ENCODE results near the gene RGS19. TPM values are rescaled to one million over a fixed set of nuclear protein-coding genes. Genes with fewer than 3 reads are reported as not detected.

The RGS19 gene
- total RNA-seq, 1 experiment from 2014 or later = 32.0 TPM

DNA sequence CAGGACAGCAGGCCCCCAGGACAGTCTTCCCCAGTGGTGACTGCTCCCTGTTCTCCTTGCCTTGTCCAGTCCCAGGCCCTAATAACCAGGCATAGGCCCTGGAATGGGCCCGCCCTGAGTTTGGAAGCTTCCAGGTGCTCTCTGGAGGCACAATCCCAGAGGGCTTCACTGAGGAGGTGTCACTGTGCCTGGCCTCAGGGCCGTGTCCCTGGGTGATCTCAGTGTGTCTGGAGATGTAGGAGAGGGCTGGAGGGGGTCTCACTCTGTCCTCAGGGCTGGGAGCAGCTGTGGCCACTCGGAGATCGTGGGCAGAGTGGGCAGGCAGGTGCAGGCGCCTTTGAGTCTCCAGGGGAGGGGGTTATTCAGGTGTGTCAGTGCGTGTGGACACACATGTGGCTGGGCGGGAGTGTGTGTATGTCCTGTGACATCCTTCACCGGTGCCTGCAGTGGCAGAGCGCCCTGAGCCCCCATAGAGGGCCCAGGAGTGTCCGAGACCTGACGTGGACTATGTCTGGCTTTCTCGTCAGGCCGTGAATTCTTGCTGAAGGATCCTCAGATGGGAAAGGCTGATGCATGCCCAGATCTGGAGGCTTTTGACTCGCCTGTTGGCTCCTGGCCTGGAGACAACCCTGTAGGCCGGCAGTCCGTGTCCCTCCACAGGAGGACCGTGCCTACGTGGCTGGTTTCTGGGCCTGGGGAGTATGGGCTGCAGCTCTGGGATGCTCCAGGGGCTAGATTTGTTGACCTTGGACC, 33.5 kb upstream of the RGS19 start:
- H3K36me3 ChIP-seq (ENCODE audit: control insufficient read depth, insufficient read depth, low read length) = no peaks in the 10 kb centered on the region
- POLR2A ChIA-PET = no interaction called here
- H3K9me3 ChIP-seq (ENCODE audit: control insufficient read depth, insufficient read depth, low read depth, low read length) = no peaks in the 10 kb centered on the region
- no peaks in the 10 kb centered on the region for H3K27me3 ChIP-seq (ENCODE audit: control insufficient read depth, insufficient read depth, low read length)
- DNase-seq (ENCODE audit: low read depth, low spot score) (no peak), ATAC-seq (no peak)
- no peak overlapping the region for H3K27ac ChIP-seq (ENCODE audit: low read length)
- H3K4me3 ChIP-seq (ENCODE audit: low read depth in 2 of 2, low read length in 2 of 2) = no peak overlapping the region
- TF ChIP-seq, protein P1, sequence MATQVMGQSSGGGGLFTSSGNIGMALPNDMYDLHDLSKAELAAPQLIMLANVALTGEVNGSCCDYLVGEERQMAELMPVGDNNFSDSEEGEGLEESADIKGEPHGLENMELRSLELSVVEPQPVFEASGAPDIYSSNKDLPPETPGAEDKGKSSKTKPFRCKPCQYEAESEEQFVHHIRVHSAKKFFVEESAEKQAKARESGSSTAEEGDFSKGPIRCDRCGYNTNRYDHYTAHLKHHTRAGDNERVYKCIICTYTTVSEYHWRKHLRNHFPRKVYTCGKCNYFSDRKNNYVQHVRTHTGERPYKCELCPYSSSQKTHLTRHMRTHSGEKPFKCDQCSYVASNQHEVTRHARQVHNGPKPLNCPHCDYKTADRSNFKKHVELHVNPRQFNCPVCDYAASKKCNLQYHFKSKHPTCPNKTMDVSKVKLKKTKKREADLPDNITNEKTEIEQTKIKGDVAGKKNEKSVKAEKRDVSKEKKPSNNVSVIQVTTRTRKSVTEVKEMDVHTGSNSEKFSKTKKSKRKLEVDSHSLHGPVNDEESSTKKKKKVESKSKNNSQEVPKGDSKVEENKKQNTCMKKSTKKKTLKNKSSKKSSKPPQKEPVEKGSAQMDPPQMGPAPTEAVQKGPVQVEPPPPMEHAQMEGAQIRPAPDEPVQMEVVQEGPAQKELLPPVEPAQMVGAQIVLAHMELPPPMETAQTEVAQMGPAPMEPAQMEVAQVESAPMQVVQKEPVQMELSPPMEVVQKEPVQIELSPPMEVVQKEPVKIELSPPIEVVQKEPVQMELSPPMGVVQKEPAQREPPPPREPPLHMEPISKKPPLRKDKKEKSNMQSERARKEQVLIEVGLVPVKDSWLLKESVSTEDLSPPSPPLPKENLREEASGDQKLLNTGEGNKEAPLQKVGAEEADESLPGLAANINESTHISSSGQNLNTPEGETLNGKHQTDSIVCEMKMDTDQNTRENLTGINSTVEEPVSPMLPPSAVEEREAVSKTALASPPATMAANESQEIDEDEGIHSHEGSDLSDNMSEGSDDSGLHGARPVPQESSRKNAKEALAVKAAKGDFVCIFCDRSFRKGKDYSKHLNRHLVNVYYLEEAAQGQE (IDR thresholded peaks at IDR 0.05; ENCODE audit: insufficient read depth in 1 of 2, low read depth in 2 of 2, low read length in 1 of 2) = no peak
- TF ChIP-seq TCF7L2 (IDR thresholded peaks at IDR 0.05; ENCODE audit: low read depth, low read length) (no peak), SIN3A (IDR thresholded peaks at IDR 0.05; ENCODE audit: borderline replicate concordance, insufficient read depth, low read depth, low read length) (no peak), POLR2AphosphoS5 (IDR thresholded peaks at IDR 0.05; ENCODE audit: low read depth, low read length) (no peak)
- TF ChIP-seq, protein P2, sequence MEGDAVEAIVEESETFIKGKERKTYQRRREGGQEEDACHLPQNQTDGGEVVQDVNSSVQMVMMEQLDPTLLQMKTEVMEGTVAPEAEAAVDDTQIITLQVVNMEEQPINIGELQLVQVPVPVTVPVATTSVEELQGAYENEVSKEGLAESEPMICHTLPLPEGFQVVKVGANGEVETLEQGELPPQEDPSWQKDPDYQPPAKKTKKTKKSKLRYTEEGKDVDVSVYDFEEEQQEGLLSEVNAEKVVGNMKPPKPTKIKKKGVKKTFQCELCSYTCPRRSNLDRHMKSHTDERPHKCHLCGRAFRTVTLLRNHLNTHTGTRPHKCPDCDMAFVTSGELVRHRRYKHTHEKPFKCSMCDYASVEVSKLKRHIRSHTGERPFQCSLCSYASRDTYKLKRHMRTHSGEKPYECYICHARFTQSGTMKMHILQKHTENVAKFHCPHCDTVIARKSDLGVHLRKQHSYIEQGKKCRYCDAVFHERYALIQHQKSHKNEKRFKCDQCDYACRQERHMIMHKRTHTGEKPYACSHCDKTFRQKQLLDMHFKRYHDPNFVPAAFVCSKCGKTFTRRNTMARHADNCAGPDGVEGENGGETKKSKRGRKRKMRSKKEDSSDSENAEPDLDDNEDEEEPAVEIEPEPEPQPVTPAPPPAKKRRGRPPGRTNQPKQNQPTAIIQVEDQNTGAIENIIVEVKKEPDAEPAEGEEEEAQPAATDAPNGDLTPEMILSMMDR (IDR thresholded peaks at IDR 0.05) = no peak
- in situ Hi-C loops (cut with HindIII; ENCODE audit: low pct_unique_long_range_greater_than_20kb, low sequenced_read_pairs) (no loop called here), intact Hi-C loops (cut with micrococcal nuclease; ENCODE audit: unreplicated experiment) (no loop called here)
- no TSS peak for BruUV-seq (replicated peaks)
- CTCF ChIA-PET = no interaction called here
- H3K4me1 ChIP-seq (ENCODE audit: control insufficient read depth, insufficient read depth, low read length) = no peaks in the 10 kb centered on the region; the same call in 1 of the 2 replicates

DNA sequence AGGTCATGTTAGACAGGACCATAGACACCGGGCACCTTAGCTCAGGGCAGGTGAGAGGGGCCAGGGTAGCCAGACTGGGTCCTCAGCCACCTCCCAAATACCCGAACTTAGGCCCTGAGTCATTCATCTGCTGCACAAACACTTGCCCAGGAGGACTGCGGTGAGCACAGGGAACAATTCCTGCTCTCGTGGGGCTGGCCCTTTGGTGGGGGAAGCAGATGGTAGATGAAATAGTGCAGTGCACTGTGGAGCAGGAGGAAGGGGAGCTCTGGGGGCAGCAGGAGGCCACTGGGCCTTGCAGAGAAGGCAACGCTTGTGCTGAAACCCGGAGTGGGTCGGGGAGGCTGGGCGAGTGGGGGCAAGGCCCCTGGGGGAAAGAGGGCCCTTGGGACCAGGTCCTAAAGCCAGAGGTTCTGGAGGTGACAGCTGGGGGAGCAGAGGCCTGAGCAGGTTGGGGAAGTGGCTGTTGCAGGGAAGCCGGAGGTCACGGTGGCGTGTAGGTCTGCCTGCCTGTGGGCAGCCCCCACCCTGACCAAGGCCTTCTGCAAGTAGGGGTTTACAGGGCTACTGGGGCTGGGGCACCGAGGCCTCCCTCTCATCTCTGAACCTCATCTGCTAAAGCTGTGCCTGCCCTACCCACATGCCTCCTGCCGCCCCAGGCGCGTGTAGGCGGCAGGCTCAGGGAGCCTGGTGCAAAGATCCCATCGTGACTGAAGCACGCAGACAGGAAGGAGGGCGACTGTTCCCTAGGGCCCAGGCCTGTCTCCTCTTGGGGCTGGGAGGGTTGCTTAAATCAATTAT, 32.7 kb upstream of the RGS19 start:
- BruUV-seq (replicated peaks) = no TSS peak
- ATAC-seq (no peak), DNase-seq (ENCODE audit: low read depth, low spot score) (no peak)
- TF ChIP-seq SIN3A (IDR thresholded peaks at IDR 0.05; ENCODE audit: borderline replicate concordance, insufficient read depth, low read depth, low read length) (no peak), POLR2AphosphoS5 (IDR thresholded peaks at IDR 0.05; ENCODE audit: low read depth, low read length) (no peak), TCF7L2 (IDR thresholded peaks at IDR 0.05; ENCODE audit: low read depth, low read length) (no peak)
- TF ChIP-seq, protein P2 (IDR thresholded peaks at IDR 0.05) = no peak
- TF ChIP-seq, protein P1 (IDR thresholded peaks at IDR 0.05; ENCODE audit: insufficient read depth in 1 of 2, low read depth in 2 of 2, low read length in 1 of 2) = no peak
- Histone ChIP-seq H3K4me1 (ENCODE audit: control insufficient read depth, insufficient read depth, low read length) (no peaks in the 10 kb centered on the region; the same call in 1 of the 2 replicates), H3K27me3 (ENCODE audit: control insufficient read depth, insufficient read depth, low read length) (no peaks in the 10 kb centered on the region), H3K36me3 (ENCODE audit: control insufficient read depth, insufficient read depth, low read length) (no peaks in the 10 kb centered on the region), H3K27ac (ENCODE audit: low read length) (no peak overlapping the region), H3K4me3 (ENCODE audit: low read depth in 2 of 2, low read length in 2 of 2) (no peak overlapping the region), H3K9me3 (ENCODE audit: control insufficient read depth, insufficient read depth, low read depth, low read length) (no peaks in the 10 kb centered on the region)
- intact Hi-C loops (cut with micrococcal nuclease; ENCODE audit: unreplicated experiment) (no loop called here), in situ Hi-C loops (cut with HindIII; ENCODE audit: low pct_unique_long_range_greater_than_20kb, low sequenced_read_pairs) (no loop called here)
- CTCF ChIA-PET = no interaction called here
- POLR2A ChIA-PET = no interaction called here

Measured in Panc1 (cell line).